ENCODE results near the gene TTLL6.

Gene TTLL6

DNA sequence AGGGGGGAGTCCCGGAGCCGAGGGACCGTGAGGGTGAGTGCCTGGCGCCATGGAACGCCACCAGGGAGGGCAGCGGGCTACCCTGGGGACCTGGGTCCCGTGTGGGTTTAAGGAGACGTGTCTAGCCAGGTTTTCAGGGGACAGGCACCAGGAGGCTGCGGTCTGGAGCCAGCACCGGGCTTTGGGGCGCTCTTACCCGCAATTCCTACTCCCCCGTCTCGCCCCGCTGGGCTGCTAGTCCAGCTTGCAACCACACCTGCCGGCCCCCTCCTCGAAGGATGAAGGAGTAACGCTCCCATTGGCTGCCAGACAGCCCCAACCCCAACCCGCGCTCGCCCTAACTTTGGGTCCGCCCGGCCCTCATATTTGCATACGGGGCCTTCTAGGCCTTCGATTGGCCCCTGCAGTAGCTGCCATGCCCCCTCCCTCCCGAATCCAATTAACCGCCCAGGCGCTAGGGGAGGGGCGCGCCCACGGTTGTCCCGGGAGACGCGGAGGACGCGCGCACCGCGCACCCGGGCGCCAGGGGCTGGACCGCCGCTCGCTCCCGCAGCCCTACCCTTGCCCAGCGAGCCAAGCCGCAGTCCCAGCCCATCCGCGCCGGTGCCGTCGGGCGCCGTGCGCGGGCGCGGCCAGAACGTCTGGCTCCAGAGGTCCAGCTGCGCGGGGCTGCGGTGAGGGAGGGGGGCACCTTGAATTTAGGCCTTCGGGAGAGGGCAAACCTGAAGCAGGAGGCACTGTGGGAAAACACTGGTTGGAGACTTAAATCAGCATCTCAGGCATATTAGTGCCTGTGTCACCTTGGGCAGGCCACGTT is at the start of gene TTLL6:
TTLL6 (minus strand) TSS at position 456 of the 817 bp plus-strand sequence; CDS start at position 299, 157 bp downstream.
- peaks cover 20% of the 10 kb centered on the region for H3K4me1 ChIP-seq (ENCODE audit: control insufficient read depth, insufficient read depth, low read length)
- H3K36me3 ChIP-seq (ENCODE audit: control insufficient read depth, insufficient read depth, low read length): no peaks in the 10 kb centered on the region
- H3K4me3 ChIP-seq (ENCODE audit: low read depth, low read length): peak within 1 kb of the TSS; percentile 96
- no peaks in the 10 kb centered on the region for H3K9me3 ChIP-seq (ENCODE audit: control insufficient read depth, insufficient read depth, low read depth, low read length)
- H3K27me3 ChIP-seq (ENCODE audit: control insufficient read depth, insufficient read depth, low read length): peaks cover 18% of the 10 kb centered on the region
- no peak within 1 kb of the TSS for H3K27ac ChIP-seq (ENCODE audit: low read depth, low read length)
- H3K9ac ChIP-seq (ENCODE audit: low read length): peak within 1 kb of the TSS; percentile 56

DNA sequence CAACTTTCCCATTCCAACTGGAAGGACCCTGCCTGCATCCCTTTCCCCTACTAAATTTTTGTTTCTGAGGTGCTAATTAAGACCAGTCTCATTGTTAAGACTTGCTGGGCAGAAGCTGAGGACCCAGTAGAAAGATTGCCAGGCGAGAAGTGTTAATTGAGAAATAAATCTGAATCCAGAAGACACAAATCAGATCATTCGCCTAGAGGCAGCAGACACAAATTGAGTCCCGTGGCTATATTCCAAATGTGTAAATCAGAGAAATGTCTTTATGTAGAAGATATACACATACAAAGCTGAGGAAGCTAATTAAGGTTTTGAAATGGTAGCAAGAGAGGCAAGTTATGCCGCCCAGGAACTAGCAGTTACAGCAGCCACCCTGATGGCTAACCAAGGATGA is 43.4 kb upstream of the TTLL6 start:
- Histone ChIP-seq H3K9me3 (ENCODE audit: control insufficient read depth, insufficient read depth, low read depth, low read length) (no peaks in the 10 kb centered on the region), H3K27ac (ENCODE audit: low read depth, low read length) (no peak overlapping the region), H3K4me1 (ENCODE audit: control insufficient read depth, insufficient read depth, low read length) (no peaks in the 10 kb centered on the region), H3K27me3 (ENCODE audit: control insufficient read depth, insufficient read depth, low read length) (no peaks in the 10 kb centered on the region), H3K4me3 (ENCODE audit: low read depth, low read length) (no peak overlapping the region), H3K9ac (ENCODE audit: low read length) (no peak overlapping the region), H3K36me3 (ENCODE audit: control insufficient read depth, insufficient read depth, low read length) (peaks cover 30% of the 10 kb centered on the region)

DNA sequence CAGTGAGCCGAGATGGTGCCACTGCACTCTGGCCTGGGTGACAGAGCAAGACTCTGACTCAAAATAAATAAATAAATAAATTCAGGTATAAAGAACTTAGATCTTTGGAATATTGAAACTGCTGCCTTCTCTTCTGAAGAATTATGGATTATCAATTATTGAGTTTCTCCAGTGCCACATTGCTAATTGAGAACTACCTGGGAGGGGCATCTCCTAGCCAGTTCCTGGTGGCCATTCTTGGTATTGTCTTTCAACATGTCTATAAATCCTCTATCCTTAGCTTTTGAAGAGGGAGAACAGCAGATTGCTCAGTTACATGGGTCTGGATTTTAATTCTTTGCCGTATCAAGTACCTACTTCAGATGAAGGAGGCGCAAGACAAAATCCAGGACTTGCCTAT is 43.0 kb upstream of the TTLL6 start:
- no peak overlapping the region for H3K9ac ChIP-seq (ENCODE audit: low read length)

DNA sequence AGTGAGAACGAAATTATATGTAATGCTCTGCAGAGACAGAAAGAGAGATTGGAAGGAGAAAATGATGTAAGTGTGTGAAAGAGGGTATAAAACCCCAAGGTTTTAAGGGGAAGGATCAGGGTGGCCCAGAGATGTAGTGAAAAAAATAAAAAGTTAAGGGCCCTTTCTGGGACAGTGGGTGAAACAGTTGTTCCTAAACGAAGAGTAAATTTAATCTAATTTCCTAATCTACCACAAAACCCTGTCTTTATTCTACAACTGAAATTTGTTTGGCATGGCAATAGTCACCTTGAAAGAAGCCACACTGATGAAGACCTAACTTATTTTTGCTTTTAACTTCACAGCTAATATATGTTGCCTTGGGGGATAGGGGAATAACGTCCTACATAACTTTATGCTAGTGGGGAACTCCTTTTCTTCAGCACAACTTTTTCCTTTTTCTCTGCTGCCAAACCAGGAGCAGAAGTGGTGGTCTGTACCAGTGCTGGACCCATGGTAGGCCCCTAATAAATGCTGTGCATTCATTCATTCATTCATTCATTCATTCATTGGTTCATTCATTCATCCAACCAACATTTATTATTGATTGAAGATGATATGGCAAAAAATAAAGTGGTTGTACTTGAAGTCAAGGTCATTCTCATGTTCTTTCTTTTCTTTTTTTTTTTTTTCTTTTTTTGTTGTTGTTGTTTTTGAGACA is 39.2 kb upstream of the TTLL6 start:
- Histone ChIP-seq H3K4me3 (ENCODE audit: low read depth, low read length) (no peak overlapping the region), H3K4me1 (ENCODE audit: control insufficient read depth, insufficient read depth, low read length) (no peaks in the 10 kb centered on the region), H3K9me3 (ENCODE audit: control insufficient read depth, insufficient read depth, low read depth, low read length) (no peaks in the 10 kb centered on the region), H3K27me3 (ENCODE audit: control insufficient read depth, insufficient read depth, low read length) (no peaks in the 10 kb centered on the region), H3K27ac (ENCODE audit: low read depth, low read length) (no peak overlapping the region), H3K9ac (ENCODE audit: low read length) (no peak overlapping the region), H3K36me3 (ENCODE audit: control insufficient read depth, insufficient read depth, low read length) (peaks cover 35% of the 10 kb centered on the region)

More for the DNA sequence above, 43.0 kb upstream of the TTLL6 start:
- Histone ChIP-seq H3K27ac (ENCODE audit: low read depth, low read length) (no peak overlapping the region), H3K27me3 (ENCODE audit: control insufficient read depth, insufficient read depth, low read length) (no peaks in the 10 kb centered on the region), H3K9me3 (ENCODE audit: control insufficient read depth, insufficient read depth, low read depth, low read length) (no peaks in the 10 kb centered on the region), H3K4me1 (ENCODE audit: control insufficient read depth, insufficient read depth, low read length) (no peaks in the 10 kb centered on the region), H3K4me3 (ENCODE audit: low read depth, low read length) (no peak overlapping the region), H3K36me3 (ENCODE audit: control insufficient read depth, insufficient read depth, low read length) (peaks cover 31% of the 10 kb centered on the region)

DNA sequence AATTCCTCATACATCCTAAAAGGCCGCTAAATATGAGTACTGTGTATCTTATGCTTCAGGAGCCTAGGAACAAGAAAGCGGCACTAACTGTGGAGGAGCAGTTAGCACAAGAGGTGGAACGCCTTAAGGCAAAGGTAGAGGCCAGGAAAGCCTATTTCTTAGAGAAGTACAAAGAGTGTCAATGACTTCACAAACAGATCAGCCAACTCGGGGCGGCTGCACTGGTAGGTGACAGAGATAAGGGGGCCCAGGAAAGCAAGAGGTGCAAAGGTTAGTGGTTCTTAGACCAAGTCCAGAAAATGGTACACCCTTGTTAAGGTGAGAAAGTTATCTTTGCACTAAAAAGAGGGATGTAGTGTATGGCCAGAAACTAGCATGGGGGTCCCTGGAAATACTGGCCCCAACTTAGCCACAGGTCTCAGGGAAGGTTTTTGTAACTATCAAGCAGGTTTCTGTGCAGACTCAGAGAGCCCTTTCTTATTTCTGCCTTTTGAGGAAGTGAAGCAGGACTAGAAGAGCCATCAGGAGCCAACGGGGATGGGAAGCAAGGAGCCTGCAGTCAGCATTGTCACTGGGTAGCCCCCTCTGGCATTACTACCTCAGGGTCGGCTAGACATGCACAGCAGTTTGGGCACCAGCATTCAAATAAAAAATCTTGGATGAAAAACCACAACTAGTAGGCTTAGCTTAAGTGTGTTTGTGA is 37.9 kb upstream of the TTLL6 start:
- Histone ChIP-seq H3K27me3 (ENCODE audit: control insufficient read depth, insufficient read depth, low read length) (no peaks in the 10 kb centered on the region), H3K9ac (ENCODE audit: low read length) (no peak overlapping the region), H3K4me1 (ENCODE audit: control insufficient read depth, insufficient read depth, low read length) (no peaks in the 10 kb centered on the region), H3K9me3 (ENCODE audit: control insufficient read depth, insufficient read depth, low read depth, low read length) (no peaks in the 10 kb centered on the region), H3K27ac (ENCODE audit: low read depth, low read length) (no peak overlapping the region), H3K4me3 (ENCODE audit: low read depth, low read length) (no peak overlapping the region), H3K36me3 (ENCODE audit: control insufficient read depth, insufficient read depth, low read length) (peaks cover 34% of the 10 kb centered on the region)

DNA sequence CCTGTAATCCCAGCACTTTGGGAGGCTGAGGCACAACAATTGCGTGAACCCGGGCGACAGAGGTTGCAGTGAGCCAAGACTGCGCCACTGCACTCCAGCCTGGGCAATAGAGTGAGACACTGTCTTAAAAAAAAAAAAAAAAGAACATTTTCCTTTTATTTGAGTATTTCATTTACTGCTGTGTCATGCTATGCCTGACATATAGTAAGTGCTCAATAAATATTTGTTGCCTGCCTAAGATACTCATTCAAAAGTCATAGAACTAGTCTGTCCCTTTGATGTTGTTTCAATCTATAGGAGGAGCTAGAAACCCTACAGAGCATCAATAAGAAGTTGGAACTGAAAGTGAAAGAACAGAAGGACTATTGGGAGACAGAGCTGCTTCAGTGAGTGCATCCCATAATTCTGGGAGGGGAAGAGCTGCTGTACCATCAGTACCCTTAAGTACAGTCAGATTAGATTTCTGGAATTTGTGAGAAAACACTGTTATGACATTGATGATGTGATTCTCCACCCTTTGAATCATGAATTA is 33.8 kb upstream of the TTLL6 start:
- Histone ChIP-seq H3K27me3 (ENCODE audit: control insufficient read depth, insufficient read depth, low read length) (no peaks in the 10 kb centered on the region), H3K27ac (ENCODE audit: low read depth, low read length) (no peak overlapping the region), H3K9me3 (ENCODE audit: control insufficient read depth, insufficient read depth, low read depth, low read length) (no peaks in the 10 kb centered on the region), H3K4me1 (ENCODE audit: control insufficient read depth, insufficient read depth, low read length) (no peaks in the 10 kb centered on the region), H3K36me3 (ENCODE audit: control insufficient read depth, insufficient read depth, low read length) (peaks cover 45% of the 10 kb centered on the region), H3K9ac (ENCODE audit: low read length) (no peak overlapping the region), H3K4me3 (ENCODE audit: low read depth, low read length) (no peak overlapping the region)

DNA sequence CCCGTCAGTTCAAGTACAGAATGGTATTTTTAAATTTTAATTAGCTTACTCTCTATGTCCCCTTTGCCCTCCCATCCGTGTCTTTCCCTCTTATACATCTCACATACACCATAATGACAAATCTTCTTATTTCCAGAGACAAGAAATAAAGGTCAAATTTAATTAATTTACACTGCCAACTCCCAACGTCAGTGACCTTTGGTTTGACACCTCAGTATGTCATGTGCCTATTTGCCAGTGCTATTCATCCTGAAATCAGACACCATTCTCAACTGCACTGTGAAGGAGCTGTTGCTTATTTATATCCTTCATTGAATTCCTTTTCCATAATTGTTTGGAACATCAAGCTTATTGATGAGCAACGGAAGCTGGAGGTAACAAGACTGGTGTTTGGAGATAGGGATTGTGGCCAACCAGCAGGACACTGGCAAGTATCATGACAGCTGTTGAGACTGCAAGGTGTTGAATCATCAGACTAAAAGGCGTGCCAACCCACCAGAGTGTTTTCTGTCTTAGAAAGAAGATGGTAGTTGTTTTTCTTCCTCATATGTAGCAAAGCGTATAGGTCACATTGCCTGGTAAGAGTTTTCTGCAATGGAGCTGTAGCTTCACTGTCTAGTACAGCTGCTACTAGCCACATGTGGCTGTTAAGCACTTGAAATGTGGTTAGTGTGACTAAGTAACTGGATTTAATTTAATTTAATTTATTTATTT is 26.3 kb upstream of the TTLL6 start:
- Histone ChIP-seq H3K4me1 (ENCODE audit: control insufficient read depth, insufficient read depth, low read length) (no peaks in the 10 kb centered on the region), H3K9me3 (ENCODE audit: control insufficient read depth, insufficient read depth, low read depth, low read length) (no peaks in the 10 kb centered on the region), H3K27ac (ENCODE audit: low read depth, low read length) (no peak overlapping the region), H3K36me3 (ENCODE audit: control insufficient read depth, insufficient read depth, low read length) (peaks cover 6% of the 10 kb centered on the region), H3K4me3 (ENCODE audit: low read depth, low read length) (no peak overlapping the region), H3K27me3 (ENCODE audit: control insufficient read depth, insufficient read depth, low read length) (no peaks in the 10 kb centered on the region), H3K9ac (ENCODE audit: low read length) (no peak overlapping the region)

DNA sequence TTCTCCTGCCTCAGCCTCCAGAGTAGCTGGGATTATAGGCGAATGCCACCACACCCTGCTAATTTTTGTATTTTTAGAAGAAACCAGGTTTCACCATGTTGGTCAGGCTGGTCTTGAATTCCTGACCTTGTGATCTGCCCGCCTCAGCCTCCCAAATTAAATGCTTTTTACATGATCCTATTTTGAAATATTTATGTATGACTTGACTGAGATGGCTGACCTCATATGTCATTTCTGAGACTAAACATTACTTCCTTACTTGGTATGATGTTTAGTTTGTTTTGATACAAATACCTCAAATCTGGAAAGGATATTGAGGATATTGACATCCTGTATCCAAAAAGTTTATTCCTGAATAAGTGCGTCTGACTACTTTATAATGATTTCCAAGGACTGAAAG is 25.7 kb upstream of the TTLL6 start:
- Histone ChIP-seq H3K4me1 (ENCODE audit: control insufficient read depth, insufficient read depth, low read length) (no peaks in the 10 kb centered on the region), H3K27me3 (ENCODE audit: control insufficient read depth, insufficient read depth, low read length) (no peaks in the 10 kb centered on the region), H3K36me3 (ENCODE audit: control insufficient read depth, insufficient read depth, low read length) (peaks cover 4% of the 10 kb centered on the region), H3K4me3 (ENCODE audit: low read depth, low read length) (no peak overlapping the region), H3K9me3 (ENCODE audit: control insufficient read depth, insufficient read depth, low read depth, low read length) (no peaks in the 10 kb centered on the region), H3K9ac (ENCODE audit: low read length) (no peak overlapping the region), H3K27ac (ENCODE audit: low read depth, low read length) (no peak overlapping the region)

DNA sequence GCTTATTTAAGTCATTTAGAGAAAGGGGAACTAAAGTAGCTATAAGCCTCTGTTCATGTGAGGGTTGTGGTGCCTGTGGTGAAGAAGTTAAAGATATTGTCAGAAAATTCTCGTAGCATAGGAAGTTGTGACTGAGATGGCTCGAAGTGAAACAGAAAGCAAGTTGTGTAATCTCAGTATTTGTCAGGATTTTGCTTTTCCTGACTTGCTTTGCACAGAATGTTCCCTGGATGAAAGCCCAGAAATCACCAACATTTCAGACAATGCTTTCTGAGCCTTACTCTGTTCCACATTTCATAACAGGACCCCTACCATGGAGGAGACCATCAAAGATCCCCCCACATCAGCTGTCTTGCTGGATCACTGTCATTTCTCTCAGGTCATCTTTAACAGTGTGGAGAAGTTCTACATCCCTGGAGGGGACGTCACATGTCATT is 24.4 kb upstream of the TTLL6 start:
- Histone ChIP-seq H3K4me1 (ENCODE audit: control insufficient read depth, insufficient read depth, low read length) (no peaks in the 10 kb centered on the region), H3K36me3 (ENCODE audit: control insufficient read depth, insufficient read depth, low read length) (peaks cover 4% of the 10 kb centered on the region), H3K27ac (ENCODE audit: low read depth, low read length) (no peak overlapping the region), H3K4me3 (ENCODE audit: low read depth, low read length) (no peak overlapping the region), H3K9me3 (ENCODE audit: control insufficient read depth, insufficient read depth, low read depth, low read length) (no peaks in the 10 kb centered on the region), H3K27me3 (ENCODE audit: control insufficient read depth, insufficient read depth, low read length) (no peaks in the 10 kb centered on the region), H3K9ac (ENCODE audit: low read length) (no peak overlapping the region)

DNA sequence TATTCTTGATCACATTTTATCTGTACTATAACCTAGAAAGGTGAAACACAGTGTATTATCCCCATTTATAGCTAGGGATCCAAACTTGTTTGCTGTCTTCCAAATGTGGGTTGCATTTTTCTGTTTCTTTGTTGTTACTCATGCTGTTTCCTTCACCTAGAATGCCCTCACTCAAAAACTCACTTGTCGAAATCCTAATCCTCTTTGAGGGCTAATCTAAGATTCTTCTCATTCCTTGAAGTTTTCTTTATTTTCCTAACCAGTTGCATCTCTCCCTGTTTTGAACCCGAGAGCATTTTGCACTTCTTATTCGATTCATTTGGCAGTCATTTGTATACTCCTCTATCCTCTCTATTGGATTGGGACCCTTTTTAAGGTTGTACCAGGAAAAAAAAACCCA is 23.4 kb upstream of the TTLL6 start:
- Histone ChIP-seq H3K9me3 (ENCODE audit: control insufficient read depth, insufficient read depth, low read depth, low read length) (no peaks in the 10 kb centered on the region), H3K4me3 (ENCODE audit: low read depth, low read length) (no peak overlapping the region), H3K27ac (ENCODE audit: low read depth, low read length) (no peak overlapping the region), H3K9ac (ENCODE audit: low read length) (no peak overlapping the region), H3K36me3 (ENCODE audit: control insufficient read depth, insufficient read depth, low read length) (peaks cover 4% of the 10 kb centered on the region), H3K27me3 (ENCODE audit: control insufficient read depth, insufficient read depth, low read length) (no peaks in the 10 kb centered on the region), H3K4me1 (ENCODE audit: control insufficient read depth, insufficient read depth, low read length) (no peaks in the 10 kb centered on the region)
